HUES6 (cell line): ENCODE data around the gene CASZ1.

Experiments
- H3K27ac ChIP-seq: 2 replicates; pipeline ENCODE4 v1.7.0; 2013; ENCODE audit warnings: low read depth, mild to moderate bottlenecking, low read length, inconsistent platforms
- H3K27me3 ChIP-seq: 2 replicates; pipeline ENCODE4 v1.6.1; 2013; ENCODE audit warnings: low read length; ENCODE audit not compliant: control insufficient read depth, insufficient read depth
- H3K36me3 ChIP-seq: 2 replicates; pipeline ENCODE4 v1.6.1; 2013; ENCODE audit warnings: low read length; ENCODE audit not compliant: control insufficient read depth, insufficient read depth
- H3K4me1 ChIP-seq: 2 replicates; pipeline ENCODE4 v1.6.1; 2013; ENCODE audit warnings: low read length; ENCODE audit not compliant: control insufficient read depth, insufficient read depth
- H3K4me3 ChIP-seq: 2 replicates; pipeline ENCODE4 v1.5.1; 2013; ENCODE audit warnings: low read depth, low read length
- H3K9ac ChIP-seq: one replicate; pipeline ENCODE4 v1.6.1; 2013; ENCODE audit warnings: mild to moderate bottlenecking, low read length
- H3K9me3 ChIP-seq: 2 replicates; pipeline ENCODE4 v1.6.1; 2013; ENCODE audit warnings: low read depth, low read length; ENCODE audit not compliant: control insufficient read depth, insufficient read depth

The CASZ1 gene

GRCh38 chr1:10596780-10597179 is 199.7 kb downstream of the CASZ1 start:
- no peak overlapping the region for H3K27ac ChIP-seq
- H3K9ac ChIP-seq, result peak overlapping the region; percentile 12
- H3K9me3 ChIP-seq, result no peaks in the 10 kb centered on the region
- no peaks in the 10 kb centered on the region for H3K27me3 ChIP-seq
- H3K4me1 ChIP-seq, result peaks cover 35% of the 10 kb centered on the region
- H3K4me3 ChIP-seq, result no peak overlapping the region
- no peaks in the 10 kb centered on the region; the same call in 1 of the 2 replicates for H3K36me3 ChIP-seq

DNA sequence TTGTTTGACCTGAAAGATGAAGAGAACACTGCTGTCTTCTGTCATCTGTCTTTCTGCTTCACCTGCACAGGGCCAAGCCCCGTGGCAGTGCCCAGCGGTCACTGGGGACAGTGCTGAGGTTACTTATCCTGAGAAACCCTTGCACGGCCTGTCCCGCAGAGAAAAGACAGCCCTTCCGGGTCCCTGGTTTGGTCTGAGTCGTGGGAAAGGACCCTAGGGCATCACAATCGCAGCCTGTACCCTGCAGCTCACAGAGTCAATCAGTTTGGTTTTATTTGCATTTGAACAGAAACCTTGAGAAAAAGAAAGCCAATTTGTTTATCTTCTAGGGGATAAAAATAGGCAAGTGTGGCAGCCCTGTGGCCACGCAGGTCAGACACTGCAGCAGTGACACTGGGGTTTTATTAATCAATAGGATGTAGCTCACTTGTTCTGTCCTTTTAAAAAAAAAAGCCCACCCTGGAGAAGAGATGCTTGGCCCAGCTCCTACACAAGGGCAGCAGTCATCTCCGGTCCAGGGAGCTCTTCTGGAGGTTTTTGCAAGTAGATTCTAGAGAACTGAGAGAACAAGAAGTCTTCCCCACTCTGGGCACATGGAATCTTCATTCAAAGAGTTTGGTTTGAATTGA is 201.7 kb downstream of the CASZ1 start:
- Histone ChIP-seq H3K27ac (no peak overlapping the region), H3K9ac (no peak overlapping the region)

DNA sequence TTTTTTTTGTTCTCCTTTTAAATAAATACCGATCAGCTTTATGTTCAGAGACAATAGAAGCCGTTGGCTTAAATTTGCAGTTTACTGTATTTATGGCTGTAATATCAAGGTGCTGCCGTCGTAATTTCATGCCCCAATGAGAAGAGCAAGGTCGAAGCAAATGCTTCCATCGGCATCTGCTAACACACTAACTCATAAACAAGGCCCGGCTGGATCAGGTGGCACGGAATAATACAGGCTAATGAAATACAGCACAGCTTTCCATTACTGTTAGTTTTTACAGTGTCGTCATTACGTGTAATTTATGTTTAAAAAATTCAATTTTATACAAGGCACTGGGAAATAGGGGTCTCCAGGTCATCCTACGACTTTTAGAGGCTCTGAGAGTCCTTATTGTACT is 202.7 kb downstream of the CASZ1 start:
- no peak overlapping the region for H3K4me3 ChIP-seq
- H3K36me3 ChIP-seq, result no peaks in the 10 kb centered on the region

More for the DNA sequence above, 201.7 kb downstream of the CASZ1 start:
- Histone ChIP-seq H3K4me3 (no peak overlapping the region), H3K27me3 (no peaks in the 10 kb centered on the region), H3K4me1 (peaks cover 44% of the 10 kb centered on the region), H3K9me3 (no peaks in the 10 kb centered on the region), H3K36me3 (no peaks in the 10 kb centered on the region)

DNA sequence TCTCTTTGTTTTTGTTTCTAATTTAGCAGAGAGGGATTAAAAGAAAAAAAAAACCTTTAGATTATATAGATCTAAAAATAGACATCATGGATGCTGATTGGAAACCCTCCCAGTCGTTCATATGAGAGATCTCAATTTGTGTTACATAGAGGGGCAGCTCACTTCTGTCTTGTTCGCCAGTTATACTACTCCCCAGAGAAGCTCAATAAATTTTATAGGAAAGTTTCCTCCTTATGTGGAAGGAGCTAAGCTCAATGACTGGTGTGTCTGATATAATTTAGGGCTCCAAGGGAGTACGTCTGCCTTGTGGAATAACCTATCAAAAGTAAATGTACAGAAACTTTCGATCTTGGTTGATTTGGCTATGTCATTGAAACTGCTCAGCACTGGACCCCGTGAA is 204.1 kb downstream of the CASZ1 start:
- Histone ChIP-seq H3K4me3 (no peak overlapping the region), H3K27ac (no peak overlapping the region), H3K27me3 (no peaks in the 10 kb centered on the region), H3K9ac (no peak overlapping the region), H3K9me3 (no peaks in the 10 kb centered on the region), H3K4me1 (peaks cover 44% of the 10 kb centered on the region), H3K36me3 (no peaks in the 10 kb centered on the region)

More for the DNA sequence above, 202.7 kb downstream of the CASZ1 start:
- Histone ChIP-seq H3K27me3 (no peaks in the 10 kb centered on the region), H3K27ac (no peak overlapping the region), H3K9ac (no peak overlapping the region), H3K4me1 (peaks cover 44% of the 10 kb centered on the region), H3K9me3 (no peaks in the 10 kb centered on the region)

DNA sequence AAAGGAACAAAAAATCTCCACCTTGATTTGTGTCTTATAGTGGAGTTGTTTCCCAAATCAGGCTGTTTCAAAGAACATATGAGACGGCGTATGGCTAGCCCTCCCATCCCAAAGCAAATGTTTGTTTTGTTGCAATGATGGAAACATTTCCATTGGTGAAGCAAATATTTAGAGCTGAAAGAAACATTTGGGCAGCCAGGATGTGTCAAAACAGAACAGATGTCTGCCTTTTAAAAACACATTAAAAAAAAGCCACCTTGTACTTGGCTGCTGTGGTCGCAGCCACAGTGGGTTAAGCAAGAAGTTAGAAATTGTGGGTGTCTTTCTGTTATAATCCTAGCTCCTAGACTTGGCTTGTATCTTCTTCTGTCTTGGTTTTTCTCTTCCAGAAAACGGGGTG is 205.4 kb downstream of the CASZ1 start:
- no peak overlapping the region for H3K9ac ChIP-seq
- no peak overlapping the region for H3K27ac ChIP-seq
- H3K4me3 ChIP-seq, result no peak overlapping the region
- no peaks in the 10 kb centered on the region for H3K36me3 ChIP-seq
- H3K4me1 ChIP-seq, result peaks cover 44% of the 10 kb centered on the region
- no peaks in the 10 kb centered on the region for H3K9me3 ChIP-seq
- no peaks in the 10 kb centered on the region for H3K27me3 ChIP-seq

- Histone ChIP-seq H3K27me3 (no peaks in the 10 kb centered on the region), H3K9ac (no peak overlapping the region), H3K4me1 (peaks cover 27% of the 10 kb centered on the region), H3K9me3 (no peaks in the 10 kb centered on the region), H3K27ac (no peak overlapping the region), H3K36me3 (no peaks in the 10 kb centered on the region), H3K4me3 (no peak overlapping the region)
Observed at GRCh38 chr1:10589074-10589473, 207.4 kb downstream of the CASZ1 start.

GRCh38 chr1:10588640-10589039 is 207.8 kb downstream of the CASZ1 start:
- H3K27me3 ChIP-seq, result no peaks in the 10 kb centered on the region
- H3K9ac ChIP-seq, result no peak overlapping the region
- no peak overlapping the region for H3K27ac ChIP-seq
- no peak overlapping the region for H3K4me3 ChIP-seq
- peaks cover 23% of the 10 kb centered on the region for H3K4me1 ChIP-seq
- H3K9me3 ChIP-seq, result no peaks in the 10 kb centered on the region
- no peaks in the 10 kb centered on the region for H3K36me3 ChIP-seq
